ENCODE results near the gene IFT52. TPM values are rescaled to one million over a fixed set of nuclear protein-coding genes. Genes with fewer than 3 reads are reported as not detected.
"Not testable (repeated sequence)": the region's sequence is repeated elsewhere in the genome, so short reads cannot be mapped to it uniquely, and the experiment has no call there.

The IFT52 gene
- polyA plus RNA-seq, 3 donors, result 17.6 to 28.1 (median 24.1) TPM

GRCh38 chr20:43590036-43590391 is 723 bp upstream of the IFT52 start:
- Histone ChIP-seq H3K4me3 (replicated peaks in 1 of 3; ENCODE audit: low read depth in 2 of 3, low read length in 3 of 3) (peak overlapping the region; percentile 82 to 86 (median 85)), H4K20me1 (ENCODE audit: insufficient read depth, low read length) (no peaks in the 10 kb centered on the region), H3K4me2 (replicated peaks; ENCODE audit: extremely low read depth, low read length, poor library complexity, severe bottlenecking) (peak overlapping the region; percentile 82), H3K27me3 (ENCODE audit: control insufficient read depth in 2 of 2, insufficient read depth in 2 of 2, low read length in 2 of 2) (no peaks in the 10 kb centered on the region), H3K79me2 (ENCODE audit: insufficient read depth, low read length) (peaks cover 17% of the 10 kb centered on the region), H3K36me3 (replicated peaks in 1 of 2; ENCODE audit: control insufficient read depth in 1 of 2, insufficient read depth in 2 of 2, low read length in 2 of 2) (peaks cover 0 to 8% of the 10 kb centered on the region in 2 donors), H3K27ac (ENCODE audit: low read depth in 1 of 2, low read length in 2 of 2) (peak overlapping the region; percentile 79 to 95), H2AFZ (ENCODE audit: insufficient read depth, low read depth, low read length, poor library complexity, severe bottlenecking) (peak overlapping the region; percentile 100), H3K4me1 (ENCODE audit: control insufficient read depth in 1 of 2, insufficient read depth in 2 of 2, low read length in 2 of 2) (peaks cover 13 to 14% of the 10 kb centered on the region in 2 donors), H3K9me3 (replicated peaks in 1 of 2; ENCODE audit: control insufficient read depth in 1 of 2, insufficient read depth in 1 of 2, low read length in 2 of 2) (no peaks in the 10 kb centered on the region), H3K9ac (ENCODE audit: insufficient read depth, low read length, poor library complexity, severe bottlenecking) (peak overlapping the region; percentile 73)
- H3K36me3 Mint-ChIP-seq, result peaks cover 6% of the 10 kb centered on the region in 2 donors
- no peak for DNase-seq
- H3K4me1 Mint-ChIP-seq, result peaks cover 16% of the 10 kb centered on the region
- H3K9me3 Mint-ChIP-seq, result no peaks in the 10 kb centered on the region
- H3K4me3 Mint-ChIP-seq, result peak overlapping the region; percentile 85 to 93
- TF ChIP-seq, protein P1, sequence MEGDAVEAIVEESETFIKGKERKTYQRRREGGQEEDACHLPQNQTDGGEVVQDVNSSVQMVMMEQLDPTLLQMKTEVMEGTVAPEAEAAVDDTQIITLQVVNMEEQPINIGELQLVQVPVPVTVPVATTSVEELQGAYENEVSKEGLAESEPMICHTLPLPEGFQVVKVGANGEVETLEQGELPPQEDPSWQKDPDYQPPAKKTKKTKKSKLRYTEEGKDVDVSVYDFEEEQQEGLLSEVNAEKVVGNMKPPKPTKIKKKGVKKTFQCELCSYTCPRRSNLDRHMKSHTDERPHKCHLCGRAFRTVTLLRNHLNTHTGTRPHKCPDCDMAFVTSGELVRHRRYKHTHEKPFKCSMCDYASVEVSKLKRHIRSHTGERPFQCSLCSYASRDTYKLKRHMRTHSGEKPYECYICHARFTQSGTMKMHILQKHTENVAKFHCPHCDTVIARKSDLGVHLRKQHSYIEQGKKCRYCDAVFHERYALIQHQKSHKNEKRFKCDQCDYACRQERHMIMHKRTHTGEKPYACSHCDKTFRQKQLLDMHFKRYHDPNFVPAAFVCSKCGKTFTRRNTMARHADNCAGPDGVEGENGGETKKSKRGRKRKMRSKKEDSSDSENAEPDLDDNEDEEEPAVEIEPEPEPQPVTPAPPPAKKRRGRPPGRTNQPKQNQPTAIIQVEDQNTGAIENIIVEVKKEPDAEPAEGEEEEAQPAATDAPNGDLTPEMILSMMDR (IDR thresholded peaks at IDR 0.05), result no peak
- peak overlapping the region; percentile 93 to 99 (median 97) for H3K27ac Mint-ChIP-seq
- peaks cover 0 to 4% (median 0%) of the 10 kb centered on the region in 3 donors for H3K27me3 Mint-ChIP-seq (ENCODE audit: low read depth in 3 of 3)
- WGBS (ENCODE audit: insufficient coverage), result 12% methylated on average over 4 of the region's 9 CpGs
- intact Hi-C loops (cut with micrococcal nuclease), result loop anchor here (5.0 kb wide), 2 partner anchors 133 to 622 kb away; partner anchors contain the start of genes SRSF6 (in 2 of the 2) and OSER1 (in 1 of the 2)

DNA sequence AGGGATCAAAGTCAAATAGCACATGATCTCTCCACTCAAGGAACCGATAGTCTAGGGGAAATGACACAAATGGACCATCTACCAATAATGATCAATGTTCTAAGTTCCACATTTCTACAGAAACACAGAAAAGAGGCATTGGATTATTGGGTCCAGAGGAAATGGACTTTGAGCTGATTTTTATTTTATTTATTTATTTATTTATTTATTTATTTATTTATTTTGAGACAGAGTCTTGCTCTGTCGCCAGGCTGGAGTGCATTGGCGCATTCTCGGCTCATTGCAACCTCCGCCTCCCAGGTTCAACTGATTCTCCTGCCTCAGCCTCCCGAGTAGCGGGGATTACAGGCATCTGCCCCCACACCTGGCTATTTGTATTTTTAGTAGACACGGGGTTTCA is 11.2 kb downstream of the IFT52 start:
- WGBS (ENCODE audit: insufficient coverage), result 97% methylated on average over 4 of the region's 8 CpGs
- DNase-seq; intact Hi-C loops (cut with micrococcal nuclease); H3K9me3 Mint-ChIP-seq; H3K4me1 Mint-ChIP-seq; H3K4me3 Mint-ChIP-seq; H3K27ac Mint-ChIP-seq; H3K4me1 ChIP-seq (ENCODE audit: control insufficient read depth in 1 of 2, insufficient read depth in 2 of 2, low read length in 2 of 2); H3K4me3 ChIP-seq (replicated peaks in 1 of 3; ENCODE audit: low read depth in 2 of 3, low read length in 3 of 3); H2AFZ ChIP-seq (ENCODE audit: insufficient read depth, low read depth, low read length, poor library complexity, severe bottlenecking); H3K27ac ChIP-seq (ENCODE audit: low read depth in 1 of 2, low read length in 2 of 2); H4K20me1 ChIP-seq (ENCODE audit: insufficient read depth, low read length); H3K27me3 ChIP-seq (ENCODE audit: control insufficient read depth in 2 of 2, insufficient read depth in 2 of 2, low read length in 2 of 2); H3K27me3 Mint-ChIP-seq (ENCODE audit: low read depth in 3 of 3); H3K4me2 ChIP-seq (replicated peaks; ENCODE audit: extremely low read depth, low read length, poor library complexity, severe bottlenecking); H3K9me3 ChIP-seq (replicated peaks in 1 of 2; ENCODE audit: control insufficient read depth in 1 of 2, insufficient read depth in 1 of 2, low read length in 2 of 2); H3K9ac ChIP-seq (ENCODE audit: insufficient read depth, low read length, poor library complexity, severe bottlenecking); H3K79me2 ChIP-seq (ENCODE audit: insufficient read depth, low read length): not testable (repeated sequence)
- H3K36me3 ChIP-seq (replicated peaks in 1 of 2; ENCODE audit: control insufficient read depth in 1 of 2, insufficient read depth in 2 of 2, low read length in 2 of 2), result peaks cover 32 to 53% of the 10 kb centered on the region in 2 donors
- peaks cover 41 to 63% of the 10 kb centered on the region in 2 donors for H3K36me3 Mint-ChIP-seq

All from CD14-positive monocyte (primary cell).